Kidney epithelial cell (primary cell): ENCODE results near the gene CA10. TPM values are rescaled to one million over a fixed set of nuclear protein-coding genes. Genes with fewer than 3 reads are reported as not detected.

Experiments
- DNase-seq: peaks from one replicate; pipeline ENCODE4 v3.0.0-alpha.2; 2010; ENCODE audit warnings: low read depth
- H3K27me3 ChIP-seq: 2 replicates; pipeline ENCODE4 v1.6.0; 2011; ENCODE audit warnings: low read length; ENCODE audit not compliant: control insufficient read depth, insufficient read depth
- H3K36me3 ChIP-seq: 2 replicates; pipeline ENCODE4 v1.5.1; 2011; ENCODE audit warnings: low read length; ENCODE audit not compliant: control insufficient read depth, insufficient read depth
- H3K4me3 ChIP-seq: 2 replicates; pipeline ENCODE4 v1.5.1; 2011; ENCODE audit warnings: low read depth, mild to moderate bottlenecking, control low read depth, low read length
- total RNA-seq: library from RNA; depleted of rRNA; stranded (reverse); fragments of >200 nt; gene quantifications from 2 replicates; pipeline ENCODE4 v1.2.3, GENCODE V29; 2015
- TF ChIP-seq, protein P1 (sequence below): IDR thresholded peaks from 2 replicates; pipeline ENCODE4 v1.5.1; 2011; ENCODE audit warnings: mild to moderate bottlenecking, moderate library complexity, low read length, control low read depth, inconsistent platforms; ENCODE audit not compliant: insufficient read depth, poor library complexity, severe bottlenecking

Gene CA10
- total RNA-seq, 1 donor from 2014 or later, result 0.13 TPM

DNA sequence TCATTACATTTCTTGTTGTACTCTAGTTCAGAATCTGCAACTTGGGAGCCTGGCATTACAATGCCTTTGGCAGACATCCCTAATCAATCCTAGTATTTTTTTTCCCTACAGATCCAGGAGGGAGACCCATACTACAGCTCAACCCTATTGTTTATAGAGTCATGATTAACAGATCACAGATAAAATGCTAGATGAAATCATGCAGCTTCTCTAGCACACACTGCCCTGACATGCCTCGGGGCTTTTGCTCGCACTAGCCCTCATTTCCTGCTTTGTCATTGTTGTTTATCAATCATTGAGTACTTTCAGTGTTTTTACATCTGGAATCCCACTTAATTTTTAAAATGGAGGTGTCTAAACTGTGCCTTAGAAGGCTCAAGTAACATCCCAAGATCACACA is 412.5 kb downstream of the CA10 start:
- TF ChIP-seq, protein P1, sequence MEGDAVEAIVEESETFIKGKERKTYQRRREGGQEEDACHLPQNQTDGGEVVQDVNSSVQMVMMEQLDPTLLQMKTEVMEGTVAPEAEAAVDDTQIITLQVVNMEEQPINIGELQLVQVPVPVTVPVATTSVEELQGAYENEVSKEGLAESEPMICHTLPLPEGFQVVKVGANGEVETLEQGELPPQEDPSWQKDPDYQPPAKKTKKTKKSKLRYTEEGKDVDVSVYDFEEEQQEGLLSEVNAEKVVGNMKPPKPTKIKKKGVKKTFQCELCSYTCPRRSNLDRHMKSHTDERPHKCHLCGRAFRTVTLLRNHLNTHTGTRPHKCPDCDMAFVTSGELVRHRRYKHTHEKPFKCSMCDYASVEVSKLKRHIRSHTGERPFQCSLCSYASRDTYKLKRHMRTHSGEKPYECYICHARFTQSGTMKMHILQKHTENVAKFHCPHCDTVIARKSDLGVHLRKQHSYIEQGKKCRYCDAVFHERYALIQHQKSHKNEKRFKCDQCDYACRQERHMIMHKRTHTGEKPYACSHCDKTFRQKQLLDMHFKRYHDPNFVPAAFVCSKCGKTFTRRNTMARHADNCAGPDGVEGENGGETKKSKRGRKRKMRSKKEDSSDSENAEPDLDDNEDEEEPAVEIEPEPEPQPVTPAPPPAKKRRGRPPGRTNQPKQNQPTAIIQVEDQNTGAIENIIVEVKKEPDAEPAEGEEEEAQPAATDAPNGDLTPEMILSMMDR, result no peak
- DNase-seq, result no peak
- H3K36me3 ChIP-seq, result no peaks in the 10 kb centered on the region
- H3K4me3 ChIP-seq, result no peak overlapping the region
- H3K27me3 ChIP-seq, result no peaks in the 10 kb centered on the region

GRCh38 chr17:51743477-51743876 is 415.0 kb downstream of the CA10 start:
- TF ChIP-seq, protein P1, result no peak

DNA sequence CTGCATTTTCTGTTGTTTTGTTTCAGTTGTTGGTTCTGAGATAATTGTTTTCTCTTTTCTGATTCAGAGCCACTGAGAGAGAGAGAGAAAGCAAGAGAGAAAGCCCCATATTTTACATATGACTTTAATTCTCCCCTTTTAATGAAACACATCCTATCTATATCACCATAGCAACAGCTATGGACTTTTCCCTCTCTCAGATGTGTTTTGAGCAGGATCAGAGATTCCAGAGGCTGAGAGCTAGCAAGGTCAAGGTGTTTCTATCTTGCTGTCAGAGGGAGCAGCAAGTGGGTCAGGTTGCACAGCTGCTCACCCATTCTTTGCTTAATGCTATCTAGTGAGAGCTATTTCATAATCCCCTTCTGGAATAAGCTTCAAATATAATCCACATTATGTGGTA is 415.9 kb downstream of the CA10 start:
- no peak for DNase-seq
- TF ChIP-seq, protein P1, result no peak
- H3K36me3 ChIP-seq, result no peaks in the 10 kb centered on the region
- H3K4me3 ChIP-seq, result no peak overlapping the region
- H3K27me3 ChIP-seq, result no peaks in the 10 kb centered on the region

More at GRCh38 chr17:51743477-51743876, 415.0 kb downstream of the CA10 start:
- Histone ChIP-seq H3K27me3 (no peaks in the 10 kb centered on the region), H3K36me3 (no peaks in the 10 kb centered on the region), H3K4me3 (no peak overlapping the region)
- no peak for DNase-seq

DNA sequence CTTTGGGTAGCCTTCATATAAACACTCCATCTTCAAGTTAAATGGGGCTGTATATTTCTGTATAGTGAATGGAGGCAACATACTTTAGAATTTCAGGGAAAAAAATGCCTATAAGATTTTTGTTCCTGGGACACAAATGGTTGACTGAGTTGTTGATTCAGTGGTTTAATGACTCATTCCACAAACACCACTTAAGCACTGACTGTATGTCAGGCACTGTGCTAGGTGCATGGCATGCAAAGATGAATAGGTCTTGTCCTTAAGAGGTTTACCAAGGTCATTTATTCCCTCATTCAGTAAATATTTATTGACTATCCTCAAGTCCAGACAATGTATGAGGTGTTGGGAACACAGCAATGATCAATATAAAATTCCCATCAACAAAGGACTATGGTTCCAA is 417.1 kb downstream of the CA10 start:
- TF ChIP-seq, protein P1, result no peak
- Histone ChIP-seq H3K36me3 (no peaks in the 10 kb centered on the region), H3K4me3 (no peak overlapping the region), H3K27me3 (no peaks in the 10 kb centered on the region)
- no peak for DNase-seq

- no peak for DNase-seq
- TF ChIP-seq, protein P1, result no peak
- Histone ChIP-seq H3K27me3 (no peaks in the 10 kb centered on the region), H3K36me3 (no peaks in the 10 kb centered on the region), H3K4me3 (no peak overlapping the region)
Observed at GRCh38 chr17:51740531-51740930, 418.0 kb downstream of the CA10 start.

- Histone ChIP-seq H3K4me3 (no peak overlapping the region), H3K36me3 (no peaks in the 10 kb centered on the region), H3K27me3 (no peaks in the 10 kb centered on the region)
- TF ChIP-seq, protein P1, result no peak
- DNase-seq, result no peak
Observed at GRCh38 chr17:51739245-51739886, 419.1 kb downstream of the CA10 start.
